Endodermal cell (in vitro differentiated cells): ENCODE measurements around the gene NOCT. TPM values are rescaled to one million over a fixed set of nuclear protein-coding genes. Genes with fewer than 3 reads are reported as not detected.

Source experiments
- DNase-seq: peaks from one replicate; pipeline ENCODE4 v3.0.0-alpha.2; 2017
- H3K27ac ChIP-seq: 2 replicates; pipeline ENCODE4 v1.5.1; 2013; ENCODE audit warnings: mild to moderate bottlenecking, low read depth, low read length, moderate library complexity
- H3K27me3 ChIP-seq: 2 replicates; pipeline ENCODE4 v1.6.1; 2013; ENCODE audit warnings: mild to moderate bottlenecking, low read length, moderate library complexity; ENCODE audit not compliant: insufficient read depth, control insufficient read depth, poor library complexity, severe bottlenecking
- H3K36me3 ChIP-seq: 2 replicates; pipeline ENCODE4 v1.7.0; 2013; ENCODE audit warnings: mild to moderate bottlenecking, low read length, moderate library complexity; ENCODE audit not compliant: control insufficient read depth, insufficient read depth
- H3K4me1 ChIP-seq: one replicate; pipeline ENCODE4 v1.7.0; 2013; ENCODE audit warnings: low read length; ENCODE audit not compliant: control insufficient read depth, insufficient read depth
- H3K4me3 ChIP-seq: 2 replicates; pipeline ENCODE4 v1.5.1; 2013; ENCODE audit warnings: mild to moderate bottlenecking, low read length, moderate library complexity
- H3K9ac ChIP-seq: 2 replicates; pipeline ENCODE4 v1.6.1; 2013; ENCODE audit warnings: mild to moderate bottlenecking, low read length, moderate library complexity; ENCODE audit not compliant: poor library complexity, severe bottlenecking; ENCODE audit errors: extremely low read depth
- H3K9me3 ChIP-seq: 2 replicates; pipeline ENCODE4 v1.6.1; 2013; ENCODE audit warnings: mild to moderate bottlenecking, low read length, moderate library complexity; ENCODE audit not compliant: control insufficient read depth
- H3K27ac Mint-ChIP-seq: 2 replicates; pipeline ENCODE4 v1.8.0; 2020; ENCODE audit warnings: mixed read lengths
- H3K27me3 Mint-ChIP-seq: 2 replicates; pipeline ENCODE4 v1.8.0; 2021; ENCODE audit warnings: mild to moderate bottlenecking, mixed read lengths; ENCODE audit not compliant: insufficient read depth
- H3K36me3 Mint-ChIP-seq: 2 replicates; pipeline ENCODE4 v1.8.0; 2020; ENCODE audit warnings: low read depth, mixed read lengths
- H3K4me1 Mint-ChIP-seq: 2 replicates; pipeline ENCODE4 v1.8.0; 2020; ENCODE audit warnings: mixed read lengths
- H3K4me3 Mint-ChIP-seq: 2 replicates; pipeline ENCODE4 v1.8.0; 2020; ENCODE audit warnings: mild to moderate bottlenecking, moderate library complexity, mixed read lengths
- H3K9me3 Mint-ChIP-seq: 2 replicates; pipeline ENCODE4 v1.8.0; 2020; ENCODE audit warnings: mild to moderate bottlenecking, mixed read lengths
- WGBS, 2 experiments: methylation state at CpG; one replicate each; pipeline versions ENCODE4 v1.1.5 to v1.1.7; 2013; ENCODE audit warnings: missing lambda C conversion rate in 2 of 2, mixed read lengths in 1 of 2; ENCODE audit not compliant: insufficient coverage in 1 of 2, insufficient read length in 1 of 2; 5-methylcytosine and 5-hydroxymethylcytosine counted together
- total RNA-seq, 2 donors: library from RNA; stranded (reverse); fragmentation: NEBNext Ultra II Directional in 1 of 2; extraction: Animal tissue kit (Norgen Biotek cat#: 25700) in 1 of 2; gene quantifications; 2 replicates in 1 of 2; 3 replicates in 1 of 2; pipeline ENCODE4 v1.2.1, GENCODE V29; 2021
- TF ChIP-seq, protein P1 (sequence below): fragments of 200-600 bp; sonication (generic); conservative IDR thresholded peaks from 2 replicates; pipeline ENCODE4 v1.5.0; 2021; ENCODE audit warnings: antibody characterized with exemption, mild to moderate bottlenecking

The NOCT gene
- total RNA-seq, 2 donors from 2014 or later, result 11.7 to 22.3 TPM

DNA sequence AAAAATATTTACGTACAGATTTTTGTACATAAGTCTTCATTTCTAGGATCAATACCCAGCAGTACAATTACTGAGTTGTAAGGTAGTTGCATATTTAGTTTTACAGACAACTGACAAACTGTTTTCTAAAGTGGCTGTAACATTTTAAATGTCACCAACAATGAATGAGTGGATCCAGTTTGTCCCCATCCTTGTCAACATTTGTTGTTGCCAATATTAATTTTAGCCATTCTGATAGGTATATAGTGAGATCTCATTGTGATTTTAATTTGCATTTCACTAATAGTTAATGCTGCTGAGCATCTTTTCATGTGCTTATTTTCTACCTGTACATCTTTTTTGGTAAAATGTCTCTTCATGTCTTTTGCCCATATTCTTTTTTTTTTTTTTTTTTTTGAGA lies 30.9 kb upstream of the NOCT start:
- Histone ChIP-seq H3K27me3 (no peaks in the 10 kb centered on the region), H3K4me3 (no peak overlapping the region), H3K27ac (no peak overlapping the region), H3K4me1 (no peaks in the 10 kb centered on the region), H3K9ac (no peak overlapping the region), H3K9me3 (no peaks in the 10 kb centered on the region), H3K36me3 (no peaks in the 10 kb centered on the region)
- Mint-ChIP-seq H3K36me3 (no peaks in the 10 kb centered on the region), H3K4me3 (no peak overlapping the region), H3K4me1 (peaks cover 7% of the 10 kb centered on the region), H3K9me3 (peaks cover 7% of the 10 kb centered on the region), H3K27me3 (no peaks in the 10 kb centered on the region), H3K27ac (no peak overlapping the region)
- no peak for DNase-seq
- WGBS, 2 experiments, result no CpG with 5 or more reads among the region's 1 CpG
- TF ChIP-seq, protein P1, sequence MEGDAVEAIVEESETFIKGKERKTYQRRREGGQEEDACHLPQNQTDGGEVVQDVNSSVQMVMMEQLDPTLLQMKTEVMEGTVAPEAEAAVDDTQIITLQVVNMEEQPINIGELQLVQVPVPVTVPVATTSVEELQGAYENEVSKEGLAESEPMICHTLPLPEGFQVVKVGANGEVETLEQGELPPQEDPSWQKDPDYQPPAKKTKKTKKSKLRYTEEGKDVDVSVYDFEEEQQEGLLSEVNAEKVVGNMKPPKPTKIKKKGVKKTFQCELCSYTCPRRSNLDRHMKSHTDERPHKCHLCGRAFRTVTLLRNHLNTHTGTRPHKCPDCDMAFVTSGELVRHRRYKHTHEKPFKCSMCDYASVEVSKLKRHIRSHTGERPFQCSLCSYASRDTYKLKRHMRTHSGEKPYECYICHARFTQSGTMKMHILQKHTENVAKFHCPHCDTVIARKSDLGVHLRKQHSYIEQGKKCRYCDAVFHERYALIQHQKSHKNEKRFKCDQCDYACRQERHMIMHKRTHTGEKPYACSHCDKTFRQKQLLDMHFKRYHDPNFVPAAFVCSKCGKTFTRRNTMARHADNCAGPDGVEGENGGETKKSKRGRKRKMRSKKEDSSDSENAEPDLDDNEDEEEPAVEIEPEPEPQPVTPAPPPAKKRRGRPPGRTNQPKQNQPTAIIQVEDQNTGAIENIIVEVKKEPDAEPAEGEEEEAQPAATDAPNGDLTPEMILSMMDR, result no peak

- 84 to 91% methylated on average over 2 of the region's 2 CpGs for WGBS, 2 experiments
- Histone ChIP-seq H3K9ac (no peak overlapping the region), H3K27me3 (no peaks in the 10 kb centered on the region), H3K4me3 (no peak overlapping the region), H3K4me1 (no peaks in the 10 kb centered on the region), H3K27ac (no peak overlapping the region), H3K9me3 (no peaks in the 10 kb centered on the region), H3K36me3 (no peaks in the 10 kb centered on the region)
- DNase-seq, result peak; percentile 27
- no peaks in the 10 kb centered on the region for H3K36me3 Mint-ChIP-seq
- H3K4me1 Mint-ChIP-seq, result peaks cover 10% of the 10 kb centered on the region
- peaks cover 5% of the 10 kb centered on the region for H3K9me3 Mint-ChIP-seq
- TF ChIP-seq, protein P1, result no peak
- H3K27ac Mint-ChIP-seq, result no peak overlapping the region
- H3K4me3 Mint-ChIP-seq, result no peak overlapping the region
- H3K27me3 Mint-ChIP-seq, result no peaks in the 10 kb centered on the region
Observed at GRCh38 chr4:138992676-138993075, 22.9 kb upstream of the NOCT start.

GRCh38 chr4:138996090-138996489 lies 19.5 kb upstream of the NOCT start:
- peaks cover 10% of the 10 kb centered on the region for H3K4me1 Mint-ChIP-seq
- peak; percentile 71 for DNase-seq

More at GRCh38 chr4:138996090-138996489, 19.5 kb upstream of the NOCT start:
- WGBS, 2 experiments, result 80 to 84% methylated on average over 2 to 6 of the region's 6 CpGs
- no peaks in the 10 kb centered on the region for H3K4me1 ChIP-seq
- TF ChIP-seq, protein P1, result no peak
- Mint-ChIP-seq H3K27me3 (no peaks in the 10 kb centered on the region), H3K9me3 (peaks cover 5% of the 10 kb centered on the region), H3K4me3 (no peak overlapping the region), H3K27ac (no peak overlapping the region), H3K36me3 (no peaks in the 10 kb centered on the region)
- H3K36me3 ChIP-seq, result no peaks in the 10 kb centered on the region
- no peak overlapping the region for H3K27ac ChIP-seq
- no peaks in the 10 kb centered on the region for H3K9me3 ChIP-seq
- H3K4me3 ChIP-seq, result no peak overlapping the region
- H3K27me3 ChIP-seq, result no peaks in the 10 kb centered on the region
- H3K9ac ChIP-seq, result no peak overlapping the region
